BLaER1 (cell line): ENCODE data around the gene ST3GAL3.
A peak's percentile ranks its signal among the peaks of the same experiment; 100 is the strongest.

Experiments used
- H3K27ac ChIP-seq: shearing (Covaris generic); formaldehyde crosslinking; 2 replicates; pipeline ENCODE4 v1.8.1; 2022
- H3K27me3 ChIP-seq: shearing (Covaris generic); formaldehyde crosslinking; 2 replicates; pipeline ENCODE4 v1.8.1; 2022
- H3K36me3 ChIP-seq: shearing (Covaris generic); formaldehyde crosslinking; 2 replicates; pipeline ENCODE4 v1.8.1; 2022
- H3K4me1 ChIP-seq: shearing (Covaris generic); formaldehyde crosslinking; 2 replicates; pipeline ENCODE4 v1.8.1; 2022
- H3K4me2 ChIP-seq: shearing (Covaris generic); formaldehyde crosslinking; 2 replicates; pipeline ENCODE4 v1.8.1; 2022
- H3K4me3 ChIP-seq: shearing (Covaris generic); formaldehyde crosslinking; 2 replicates; pipeline ENCODE4 v1.8.1; 2022
- H3K9ac ChIP-seq: shearing (Covaris generic); formaldehyde crosslinking; 2 replicates; pipeline ENCODE4 v1.8.1; 2022
- H3K9me3 ChIP-seq: shearing (Covaris generic); formaldehyde crosslinking; 2 replicates; pipeline ENCODE4 v1.8.1; 2022
- H4K20me1 ChIP-seq: shearing (Covaris generic); formaldehyde crosslinking; 2 replicates; pipeline ENCODE4 v1.8.1; 2022
- Cebpa-rat ChIP-seq: shearing (Covaris generic); IDR thresholded peaks from 2 replicates; pipeline ENCODE4 v1.8.1; 2022

The ST3GAL3 gene

DNA sequence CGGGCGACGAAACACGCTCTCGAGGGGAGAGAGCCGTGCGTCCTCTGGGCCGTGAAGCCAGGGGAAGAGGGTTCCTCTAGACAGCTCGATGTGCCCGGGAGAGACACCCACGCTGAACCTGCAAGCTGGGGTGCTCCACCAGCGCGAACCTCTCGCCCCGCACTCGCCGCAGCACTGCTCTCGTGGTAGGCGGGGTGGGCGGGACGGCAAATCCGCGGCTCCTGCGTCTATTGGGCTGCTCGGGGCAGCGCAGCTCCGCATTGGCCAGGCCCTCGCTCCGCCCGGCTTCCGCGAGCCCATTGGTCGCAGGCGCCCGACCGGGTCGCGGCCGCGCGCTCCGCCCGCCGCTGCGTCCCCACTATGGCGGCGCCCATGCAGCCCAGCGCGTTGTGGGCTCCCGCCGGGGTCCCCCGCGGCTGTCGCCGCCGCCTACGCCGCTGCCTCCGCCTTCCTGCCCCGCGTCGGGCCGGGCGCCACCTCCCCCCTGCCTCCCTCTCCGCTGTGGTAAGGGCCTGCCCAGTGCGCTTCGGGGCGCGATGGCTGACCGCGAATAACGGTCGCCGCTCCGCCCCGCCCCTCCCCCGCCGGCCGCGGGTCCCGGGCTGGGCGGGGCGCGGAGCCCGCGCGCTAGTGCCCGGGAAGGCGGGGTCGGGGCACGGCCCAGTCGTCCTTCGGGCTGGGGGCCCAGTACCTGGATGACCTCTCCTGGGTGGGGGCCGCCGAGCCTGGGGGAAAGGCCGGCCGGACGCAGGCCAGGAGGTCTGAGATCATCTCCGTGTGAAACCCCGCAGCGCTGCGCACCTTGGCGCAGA lies at the start of gene ST3GAL3:
ST3GAL3 (plus strand) TSS at position 347 of the 812 bp plus-strand sequence. CDS start 28,727 bp downstream, outside the sequence.
- H3K4me3 ChIP-seq, result peak within 1 kb of the TSS; percentile 92
- no peak for TF ChIP-seq Cebpa-rat
- peaks cover 35% of the 10 kb centered on the region for H3K4me1 ChIP-seq
- peaks cover 51% of the 10 kb centered on the region for H3K36me3 ChIP-seq
- H3K9ac ChIP-seq, result peak within 1 kb of the TSS; percentile 93
- H3K27me3 ChIP-seq, result no peaks in the 10 kb centered on the region
- H3K9me3 ChIP-seq, result no peaks in the 10 kb centered on the region
- peak within 1 kb of the TSS; percentile 96 for H3K27ac ChIP-seq
- H3K4me2 ChIP-seq, result peak within 1 kb of the TSS; percentile 99
- peaks cover 20% of the 10 kb centered on the region for H4K20me1 ChIP-seq

DNA sequence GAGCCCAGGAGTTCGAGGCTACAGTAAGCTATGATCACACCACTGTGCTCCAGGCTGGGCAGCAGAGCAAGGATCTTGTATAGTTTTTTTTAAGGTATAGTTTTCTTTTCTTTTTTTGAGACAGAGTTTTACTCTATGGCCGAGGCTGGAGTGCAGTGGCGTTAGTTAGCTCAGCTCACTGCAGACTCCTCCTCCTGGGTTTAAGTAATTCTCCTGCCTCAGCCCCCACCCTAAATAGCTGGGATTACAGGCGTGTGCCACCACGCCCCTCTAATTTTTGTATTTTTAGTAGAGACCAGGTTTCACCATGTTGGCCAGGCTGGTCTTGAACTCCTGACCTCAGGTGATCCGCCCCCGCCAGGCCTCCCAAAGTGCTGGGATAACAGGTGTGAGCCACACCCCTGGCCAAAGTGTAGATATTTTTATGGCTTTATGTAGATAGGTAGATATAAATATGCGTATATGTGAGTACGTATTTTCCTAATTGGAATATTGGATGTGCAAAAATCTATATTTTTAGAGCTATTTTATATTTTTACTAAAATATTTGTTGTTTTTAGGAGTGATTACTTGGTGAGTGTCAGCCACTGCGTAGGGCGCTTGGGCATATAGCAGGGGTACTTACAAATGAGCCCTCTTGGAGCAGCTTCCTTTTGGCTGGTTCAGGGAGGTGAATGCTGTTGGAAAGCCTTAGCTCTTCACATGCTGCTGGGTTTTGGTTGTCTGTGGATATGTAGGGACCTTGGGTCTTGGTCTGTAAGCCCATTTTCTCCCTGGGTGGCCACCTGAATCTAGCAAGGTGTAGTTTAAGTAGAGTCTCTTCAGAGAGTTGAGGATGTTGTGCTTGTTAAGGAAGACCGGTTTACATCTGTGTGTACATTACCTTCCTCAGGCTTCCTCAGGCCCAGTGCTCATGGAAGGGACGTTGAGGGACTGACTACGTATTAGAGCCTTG lies 47.8 kb upstream of the ST3GAL3 start:
- Histone ChIP-seq H3K36me3 (peaks cover 100% of the 10 kb centered on the region), H4K20me1 (peaks cover 63% of the 10 kb centered on the region), H3K4me1 (peaks cover 4% of the 10 kb centered on the region), H3K4me2 (no peak overlapping the region), H3K27me3 (no peaks in the 10 kb centered on the region), H3K9me3 (no peaks in the 10 kb centered on the region), H3K9ac (no peak overlapping the region), H3K4me3 (no peak overlapping the region), H3K27ac (no peak overlapping the region)
- no peak for TF ChIP-seq Cebpa-rat

GRCh38 chr1:43660355-43660754 lies 47.0 kb upstream of the ST3GAL3 start:
- Histone ChIP-seq H3K9ac (no peak overlapping the region), H3K36me3 (peaks cover 100% of the 10 kb centered on the region), H3K27me3 (no peaks in the 10 kb centered on the region), H3K4me2 (no peak overlapping the region), H4K20me1 (peaks cover 63% of the 10 kb centered on the region), H3K4me3 (no peak overlapping the region), H3K9me3 (no peaks in the 10 kb centered on the region), H3K4me1 (no peaks in the 10 kb centered on the region), H3K27ac (no peak overlapping the region)
- no peak for TF ChIP-seq Cebpa-rat

- Histone ChIP-seq H3K27me3 (no peaks in the 10 kb centered on the region), H3K36me3 (peaks cover 100% of the 10 kb centered on the region), H3K4me1 (no peaks in the 10 kb centered on the region), H3K9ac (no peak overlapping the region), H4K20me1 (peaks cover 80% of the 10 kb centered on the region), H3K4me3 (no peak overlapping the region), H3K4me2 (no peak overlapping the region), H3K9me3 (no peaks in the 10 kb centered on the region), H3K27ac (no peak overlapping the region)
- TF ChIP-seq Cebpa-rat, result no peak
Measured at GRCh38 chr1:43664369-43664768, 43.0 kb upstream of the ST3GAL3 start.

GRCh38 chr1:43666608-43667007 lies 40.7 kb upstream of the ST3GAL3 start:
- Histone ChIP-seq H3K4me3 (no peak overlapping the region), H3K4me1 (no peaks in the 10 kb centered on the region), H3K36me3 (peaks cover 100% of the 10 kb centered on the region), H3K4me2 (no peak overlapping the region), H3K9ac (no peak overlapping the region), H3K27me3 (no peaks in the 10 kb centered on the region), H3K9me3 (no peaks in the 10 kb centered on the region), H4K20me1 (peaks cover 93% of the 10 kb centered on the region), H3K27ac (no peak overlapping the region)
- TF ChIP-seq Cebpa-rat, result no peak

- Histone ChIP-seq H3K27ac (no peak overlapping the region), H4K20me1 (peaks cover 91% of the 10 kb centered on the region), H3K9ac (no peak overlapping the region), H3K4me1 (no peaks in the 10 kb centered on the region), H3K36me3 (peaks cover 100% of the 10 kb centered on the region), H3K27me3 (no peaks in the 10 kb centered on the region), H3K9me3 (no peaks in the 10 kb centered on the region), H3K4me2 (no peak overlapping the region), H3K4me3 (no peak overlapping the region)
- no peak for TF ChIP-seq Cebpa-rat
Measured at GRCh38 chr1:43668956-43669355, 38.4 kb upstream of the ST3GAL3 start.

DNA sequence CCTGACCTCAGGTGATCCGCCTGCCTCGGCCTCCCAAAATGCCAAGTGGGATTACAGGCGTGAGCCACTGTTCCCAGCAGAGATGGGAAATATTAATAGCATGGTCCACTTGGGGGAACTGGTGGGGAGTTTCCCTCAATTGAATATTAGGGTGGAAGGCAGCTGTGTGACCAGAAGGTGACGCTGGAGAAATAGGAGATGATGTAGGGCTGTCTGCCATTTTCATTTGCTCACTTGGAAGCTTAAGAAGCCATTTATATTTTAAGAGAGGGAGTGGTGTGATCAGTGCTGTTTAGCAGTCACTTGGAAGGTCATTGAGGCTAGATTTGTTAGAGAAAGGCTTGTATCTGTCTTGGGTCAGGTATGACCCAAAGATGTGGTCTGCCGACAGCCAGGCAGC lies 37.5 kb upstream of the ST3GAL3 start:
- peaks cover 91% of the 10 kb centered on the region for H4K20me1 ChIP-seq
- no peak for TF ChIP-seq Cebpa-rat
- no peak overlapping the region for H3K4me3 ChIP-seq

DNA sequence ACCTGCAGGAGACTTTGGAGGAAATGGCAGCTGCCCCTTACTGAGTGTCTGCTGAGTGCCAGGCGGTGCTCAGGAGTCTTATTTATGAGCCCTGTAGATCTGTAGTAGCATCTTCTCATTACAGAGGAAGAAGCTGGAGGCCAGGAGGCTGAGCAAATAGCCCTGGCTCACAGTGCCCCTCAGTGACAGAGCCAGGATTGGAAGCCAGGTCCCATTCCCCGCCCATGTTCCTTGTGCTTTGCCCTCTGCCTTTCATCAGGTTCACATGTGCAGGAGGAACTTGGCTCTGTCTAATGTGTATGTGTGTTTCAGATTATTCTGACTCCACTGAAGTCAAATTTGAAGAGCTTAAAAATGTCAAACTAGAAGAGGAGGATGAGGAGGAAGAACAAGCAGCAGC lies 36.1 kb upstream of the ST3GAL3 start:
- Histone ChIP-seq H3K27me3 (no peaks in the 10 kb centered on the region), H4K20me1 (peaks cover 91% of the 10 kb centered on the region), H3K27ac (no peak overlapping the region), H3K9me3 (no peaks in the 10 kb centered on the region), H3K4me1 (no peaks in the 10 kb centered on the region), H3K36me3 (peaks cover 100% of the 10 kb centered on the region), H3K4me3 (no peak overlapping the region), H3K4me2 (no peak overlapping the region), H3K9ac (no peak overlapping the region)
- TF ChIP-seq Cebpa-rat, result no peak

More for the DNA sequence above, 37.5 kb upstream of the ST3GAL3 start:
- Histone ChIP-seq H3K9me3 (no peaks in the 10 kb centered on the region), H3K27me3 (no peaks in the 10 kb centered on the region), H3K4me1 (no peaks in the 10 kb centered on the region), H3K36me3 (peaks cover 100% of the 10 kb centered on the region), H3K4me2 (no peak overlapping the region), H3K9ac (no peak overlapping the region), H3K27ac (no peak overlapping the region)

DNA sequence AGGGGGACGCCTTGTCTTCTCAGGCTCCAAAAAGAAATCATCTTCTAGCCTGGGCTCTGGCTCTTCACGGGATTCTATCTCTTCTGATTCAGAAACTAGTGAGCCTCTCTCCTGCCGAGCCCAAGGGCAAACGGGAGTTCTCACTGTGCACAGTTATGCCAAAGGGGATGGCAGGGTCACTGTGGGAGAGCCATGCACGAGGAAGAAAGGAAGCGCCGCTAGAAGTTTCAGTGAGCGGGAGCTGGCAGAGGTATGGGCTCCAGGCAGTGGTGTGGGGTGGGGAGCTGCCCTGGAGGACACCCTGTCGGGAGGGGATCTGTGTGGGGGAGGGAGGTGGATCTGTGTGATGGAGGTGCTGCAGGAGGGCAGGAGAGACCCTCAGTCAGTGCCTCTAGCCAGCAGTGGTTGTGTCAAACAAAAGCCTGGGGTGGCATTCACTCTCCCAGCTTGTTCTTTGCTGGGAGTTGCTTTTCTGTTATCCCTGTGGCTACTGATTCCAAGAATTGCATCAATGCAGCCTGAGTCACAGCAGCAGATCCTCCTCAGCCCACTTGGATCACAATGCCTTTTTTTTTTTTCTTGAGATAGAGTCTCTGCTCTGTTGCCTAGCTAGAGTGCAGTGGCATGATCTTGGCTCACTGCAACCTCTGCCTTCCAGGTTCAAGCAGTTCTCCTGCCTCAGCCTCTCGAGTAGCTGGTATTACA lies 35.6 kb upstream of the ST3GAL3 start:
- Histone ChIP-seq H3K4me2 (no peak overlapping the region), H3K4me1 (no peaks in the 10 kb centered on the region), H3K9me3 (no peaks in the 10 kb centered on the region), H3K4me3 (no peak overlapping the region), H4K20me1 (peaks cover 94% of the 10 kb centered on the region), H3K27ac (no peak overlapping the region), H3K36me3 (peaks cover 98% of the 10 kb centered on the region), H3K27me3 (no peaks in the 10 kb centered on the region), H3K9ac (no peak overlapping the region)
- TF ChIP-seq Cebpa-rat, result no peak
